GM19099 (cell line): ENCODE measurements around the gene SLC35F6.

Experiments
- POLR2A ChIP-seq: IDR thresholded peaks from 3 replicates; pipeline ENCODE4 v1.6.1; 2011; ENCODE audit warnings: low read depth; ENCODE audit not compliant: insufficient read length; ENCODE audit errors: extremely low read depth

SLC35F6 gene

GRCh38 chr2:26765475-26766200 is 1.6 kb downstream of the SLC35F6 start:
- TF ChIP-seq POLR2A, result no peak

GRCh38 chr2:26767129-26767528 is 3.0 kb downstream of the SLC35F6 start:
- TF ChIP-seq POLR2A, result no peak

GRCh38 chr2:26767894-26768487 is 3.9 kb downstream of the SLC35F6 start:
- no peak for TF ChIP-seq POLR2A

- no peak for TF ChIP-seq POLR2A
Measured at GRCh38 chr2:26768759-26769088, 4.6 kb downstream of the SLC35F6 start.

GRCh38 chr2:26769089-26769761 is 5.1 kb downstream of the SLC35F6 start:
- no peak for TF ChIP-seq POLR2A

GRCh38 chr2:26770986-26771586 is 7.0 kb downstream of the SLC35F6 start:
- no peak for TF ChIP-seq POLR2A

- no peak for TF ChIP-seq POLR2A
Measured at GRCh38 chr2:26772064-26773001, 8.2 kb downstream of the SLC35F6 start.

- no peak for TF ChIP-seq POLR2A
Measured at GRCh38 chr2:26776195-26776800, 12.2 kb downstream of the SLC35F6 start.

GRCh38 chr2:26778098-26778497 is 14.0 kb downstream of the SLC35F6 start:
- no peak for TF ChIP-seq POLR2A

GRCh38 chr2:26778507-26778906 is 14.4 kb downstream of the SLC35F6 start:
- no peak for TF ChIP-seq POLR2A

- no peak for TF ChIP-seq POLR2A
Measured at GRCh38 chr2:26780203-26780760, 16.2 kb downstream of the SLC35F6 start.

- no peak for TF ChIP-seq POLR2A
Measured at GRCh38 chr2:26782876-26783704, 19.0 kb downstream of the SLC35F6 start.

- no peak for TF ChIP-seq POLR2A
Measured at GRCh38 chr2:26784570-26785234, 20.6 kb downstream of the SLC35F6 start.
